ENCODE data around the gene GRK3. TPM values are rescaled to one million over a fixed set of nuclear protein-coding genes. Genes with fewer than 3 reads are reported as not detected.

The GRK3 gene
- total RNA-seq, 1 donor from 2014 or later = 12.4 TPM

DNA sequence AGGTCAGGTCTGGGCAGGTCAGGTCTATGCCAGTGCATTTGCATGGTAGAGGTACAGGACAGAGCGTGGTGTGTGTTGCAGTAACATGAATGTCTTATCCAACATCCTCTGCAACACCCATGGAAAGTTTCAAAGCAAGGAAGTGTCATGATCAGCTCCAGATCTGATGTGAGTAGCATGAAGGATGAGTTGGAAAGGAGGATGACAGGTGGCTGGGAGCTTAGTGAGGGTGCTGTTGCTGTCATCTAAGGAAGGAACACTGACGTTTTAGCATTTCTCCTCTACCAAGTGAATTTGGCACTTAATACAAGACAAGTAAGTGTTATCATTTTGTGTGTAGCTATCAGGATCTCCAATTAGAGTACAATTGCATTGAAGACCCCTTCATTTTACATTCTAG lies 65.1 kb downstream of the GRK3 start:
- no peaks in the 10 kb centered on the region for H3K9me3 Mint-ChIP-seq (ENCODE audit: unreplicated experiment)
- peaks cover 3% of the 10 kb centered on the region for H3K36me3 Mint-ChIP-seq (ENCODE audit: unreplicated experiment)
- no peak for DNase-seq
- H3K27ac Mint-ChIP-seq (ENCODE audit: unreplicated experiment) = no peak overlapping the region
- H3K27me3 Mint-ChIP-seq (ENCODE audit: unreplicated experiment) = peaks cover 2% of the 10 kb centered on the region
- TF ChIP-seq, protein P1, sequence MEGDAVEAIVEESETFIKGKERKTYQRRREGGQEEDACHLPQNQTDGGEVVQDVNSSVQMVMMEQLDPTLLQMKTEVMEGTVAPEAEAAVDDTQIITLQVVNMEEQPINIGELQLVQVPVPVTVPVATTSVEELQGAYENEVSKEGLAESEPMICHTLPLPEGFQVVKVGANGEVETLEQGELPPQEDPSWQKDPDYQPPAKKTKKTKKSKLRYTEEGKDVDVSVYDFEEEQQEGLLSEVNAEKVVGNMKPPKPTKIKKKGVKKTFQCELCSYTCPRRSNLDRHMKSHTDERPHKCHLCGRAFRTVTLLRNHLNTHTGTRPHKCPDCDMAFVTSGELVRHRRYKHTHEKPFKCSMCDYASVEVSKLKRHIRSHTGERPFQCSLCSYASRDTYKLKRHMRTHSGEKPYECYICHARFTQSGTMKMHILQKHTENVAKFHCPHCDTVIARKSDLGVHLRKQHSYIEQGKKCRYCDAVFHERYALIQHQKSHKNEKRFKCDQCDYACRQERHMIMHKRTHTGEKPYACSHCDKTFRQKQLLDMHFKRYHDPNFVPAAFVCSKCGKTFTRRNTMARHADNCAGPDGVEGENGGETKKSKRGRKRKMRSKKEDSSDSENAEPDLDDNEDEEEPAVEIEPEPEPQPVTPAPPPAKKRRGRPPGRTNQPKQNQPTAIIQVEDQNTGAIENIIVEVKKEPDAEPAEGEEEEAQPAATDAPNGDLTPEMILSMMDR (IDR thresholded peaks at IDR 0.05; ENCODE audit: partially characterized antibody, unreplicated experiment) = no peak
- H3K4me3 Mint-ChIP-seq (ENCODE audit: unreplicated experiment) = no peak overlapping the region
- no peaks in the 10 kb centered on the region for H3K4me1 Mint-ChIP-seq (ENCODE audit: low read depth, unreplicated experiment)

DNA sequence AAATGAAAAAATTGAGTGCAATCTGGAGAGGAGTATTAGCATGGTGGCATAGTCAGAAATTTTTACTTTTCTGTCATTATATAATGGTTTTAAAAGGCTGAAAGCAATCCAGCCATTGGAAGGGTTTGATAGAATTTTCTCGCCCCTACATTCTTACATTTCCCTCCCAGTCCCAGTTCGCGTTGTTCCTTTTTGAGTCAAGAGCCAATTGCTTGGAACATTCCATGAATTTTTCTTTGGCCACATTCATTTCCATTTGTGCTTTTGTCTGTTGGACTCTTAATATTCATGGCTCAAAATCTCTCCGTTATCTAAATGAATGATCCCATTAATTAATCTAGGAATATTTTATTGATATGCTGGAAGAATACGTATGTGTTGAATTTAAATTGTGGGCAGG lies 66.0 kb downstream of the GRK3 start:
- no peak overlapping the region for H3K27ac Mint-ChIP-seq (ENCODE audit: unreplicated experiment)
- H3K9me3 Mint-ChIP-seq (ENCODE audit: unreplicated experiment) = no peaks in the 10 kb centered on the region
- peaks cover 3% of the 10 kb centered on the region for H3K36me3 Mint-ChIP-seq (ENCODE audit: unreplicated experiment)
- no peak overlapping the region for H3K4me3 Mint-ChIP-seq (ENCODE audit: unreplicated experiment)
- no peak for DNase-seq
- TF ChIP-seq, protein P1 (IDR thresholded peaks at IDR 0.05; ENCODE audit: partially characterized antibody, unreplicated experiment) = no peak
- H3K4me1 Mint-ChIP-seq (ENCODE audit: low read depth, unreplicated experiment) = no peaks in the 10 kb centered on the region
- peaks cover 2% of the 10 kb centered on the region for H3K27me3 Mint-ChIP-seq (ENCODE audit: unreplicated experiment)

DNA sequence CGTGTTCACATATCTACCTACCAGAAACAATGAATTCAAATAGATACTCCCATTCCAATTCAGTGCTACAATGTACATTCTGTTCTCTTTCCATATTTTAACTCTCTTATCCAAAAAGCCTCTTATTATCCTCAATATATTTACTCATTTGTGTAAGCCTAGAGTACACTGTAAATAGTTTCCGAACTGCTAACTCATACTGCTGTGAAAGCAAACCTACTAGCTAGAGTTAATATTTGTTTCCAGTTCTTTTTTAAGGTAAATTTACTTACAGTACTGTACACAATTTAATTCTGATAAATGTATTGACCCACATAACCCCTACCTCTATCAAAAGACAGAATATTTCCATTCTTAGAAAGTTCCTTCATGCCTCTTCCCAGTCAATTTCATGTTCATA lies 71.8 kb downstream of the GRK3 start:
- Mint-ChIP-seq H3K27ac (ENCODE audit: unreplicated experiment) (no peak overlapping the region), H3K36me3 (ENCODE audit: unreplicated experiment) (peaks cover 9% of the 10 kb centered on the region), H3K4me1 (ENCODE audit: low read depth, unreplicated experiment) (peaks cover 9% of the 10 kb centered on the region), H3K4me3 (ENCODE audit: unreplicated experiment) (no peak overlapping the region), H3K27me3 (ENCODE audit: unreplicated experiment) (no peaks in the 10 kb centered on the region), H3K9me3 (ENCODE audit: unreplicated experiment) (no peaks in the 10 kb centered on the region)
- no peak for DNase-seq
- TF ChIP-seq, protein P1 (IDR thresholded peaks at IDR 0.05; ENCODE audit: partially characterized antibody, unreplicated experiment) = no peak

DNA sequence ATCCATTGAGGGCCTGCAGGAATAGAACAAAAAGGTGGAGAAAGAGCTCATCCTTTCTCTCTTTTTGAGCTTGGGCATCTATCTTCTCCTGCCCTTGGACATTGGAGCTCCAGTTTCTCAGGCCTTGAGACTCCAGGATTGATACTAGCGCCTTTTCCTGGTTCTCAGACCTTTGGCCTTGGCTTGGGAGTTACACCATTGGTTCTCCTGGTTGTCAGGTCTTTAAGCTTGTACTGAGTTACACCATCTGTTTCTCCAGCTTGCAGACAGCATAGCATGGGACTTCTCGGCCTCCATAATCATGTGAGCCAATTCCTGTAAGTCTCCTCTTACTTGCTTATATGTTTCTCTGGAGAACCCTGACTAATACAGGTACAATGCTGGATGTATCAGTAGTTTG lies 72.6 kb downstream of the GRK3 start:
- H3K4me3 Mint-ChIP-seq (ENCODE audit: unreplicated experiment) = no peak overlapping the region
- no peak overlapping the region for H3K27ac Mint-ChIP-seq (ENCODE audit: unreplicated experiment)
- DNase-seq = no peak
- no peaks in the 10 kb centered on the region for H3K9me3 Mint-ChIP-seq (ENCODE audit: unreplicated experiment)
- H3K36me3 Mint-ChIP-seq (ENCODE audit: unreplicated experiment) = peaks cover 14% of the 10 kb centered on the region
- TF ChIP-seq, protein P1 (IDR thresholded peaks at IDR 0.05; ENCODE audit: partially characterized antibody, unreplicated experiment) = no peak
- H3K4me1 Mint-ChIP-seq (ENCODE audit: low read depth, unreplicated experiment) = peaks cover 9% of the 10 kb centered on the region
- no peaks in the 10 kb centered on the region for H3K27me3 Mint-ChIP-seq (ENCODE audit: unreplicated experiment)

DNA sequence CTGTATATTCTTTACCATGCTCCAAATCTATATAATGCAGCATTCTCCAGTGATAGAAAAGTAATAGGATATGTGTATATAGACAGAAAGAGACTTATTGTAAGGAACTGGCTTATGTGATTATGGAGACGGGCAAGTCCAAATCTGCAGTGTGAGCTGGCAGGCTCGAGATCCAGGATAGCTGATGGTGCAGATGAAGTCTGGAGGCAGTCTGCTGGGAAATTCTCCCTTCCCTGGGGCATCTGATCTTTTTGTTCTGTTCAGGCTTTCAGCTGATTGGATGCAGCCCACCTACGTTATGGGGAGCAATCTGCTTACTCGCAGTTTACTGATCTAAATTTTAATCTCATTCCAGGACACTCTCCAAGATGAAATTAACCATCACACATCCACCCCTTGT lies 73.2 kb downstream of the GRK3 start:
- Mint-ChIP-seq H3K9me3 (ENCODE audit: unreplicated experiment) (no peaks in the 10 kb centered on the region), H3K27ac (ENCODE audit: unreplicated experiment) (no peak overlapping the region), H3K27me3 (ENCODE audit: unreplicated experiment) (no peaks in the 10 kb centered on the region), H3K4me3 (ENCODE audit: unreplicated experiment) (no peak overlapping the region), H3K36me3 (ENCODE audit: unreplicated experiment) (peaks cover 14% of the 10 kb centered on the region), H3K4me1 (ENCODE audit: low read depth, unreplicated experiment) (peaks cover 9% of the 10 kb centered on the region)
- TF ChIP-seq, protein P1 (IDR thresholded peaks at IDR 0.05; ENCODE audit: partially characterized antibody, unreplicated experiment) = no peak
- no peak for DNase-seq
